GM13976 (cell line): ENCODE measurements around the gene KCNMB1.

Experiments used
- DNase-seq: peaks from one replicate; pipeline ENCODE4 v3.0.0; 2012; ENCODE audit warnings: low spot score
- CTCF ChIP-seq: IDR thresholded peaks from 2 replicates; pipeline ENCODE4 v1.5.1; 2012; ENCODE audit warnings: borderline replicate concordance, mild to moderate bottlenecking; ENCODE audit not compliant: insufficient read depth; ENCODE audit errors: extremely low read depth, missing control alignments, control extremely low read depth
- in situ Hi-C: fragments of 300-500 bp; cut with MboI; formaldehyde crosslinking; loops from one replicate; pipeline ENCODE4 v1.12.0; 2022; ENCODE audit warnings: low sequenced_read_pairs, mixed read lengths, inconsistent platforms; ENCODE audit not compliant: unreplicated experiment

Gene KCNMB1

GRCh38 chr5:170327168-170327567, 62.0 kb downstream of the KCNMB1 start:
- DNase-seq = no peak
- in situ Hi-C loops = no loop called here
- no peak for TF ChIP-seq CTCF
